NCI-H1930 (cell line): ENCODE data around the gene GSK3A.

Source experiments
- DNase-seq, 2 experiments: peaks; one replicate each; lab custom pipeline; 2025; lab: John Stamatoyannopoulos, UW

GSK3A gene

GRCh38 chr19:42281146-42281826 is 38.9 kb upstream of the GSK3A start:
- DNase-seq = no peak

- no peak for DNase-seq
Measured at GRCh38 chr19:42280815-42281145, 38.4 kb upstream of the GSK3A start.

GRCh38 chr19:42279902-42280814 is 37.8 kb upstream of the GSK3A start:
- peak; percentile 86 to 90 for DNase-seq

GRCh38 chr19:42279155-42279901 is 36.9 kb upstream of the GSK3A start:
- DNase-seq = no peak

GRCh38 chr19:42278452-42279154 is 36.2 kb upstream of the GSK3A start:
- no peak for DNase-seq

GRCh38 chr19:42277821-42278451 is 35.5 kb upstream of the GSK3A start:
- DNase-seq = no peak

GRCh38 chr19:42276821-42277220 is 34.4 kb upstream of the GSK3A start:
- no peak for DNase-seq

GRCh38 chr19:42276284-42276683 is 33.9 kb upstream of the GSK3A start:
- no peak for DNase-seq

- DNase-seq = no peak
Measured at GRCh38 chr19:42275517-42275916, 33.1 kb upstream of the GSK3A start.

GRCh38 chr19:42275103-42275502 is 32.7 kb upstream of the GSK3A start:
- no peak for DNase-seq

GRCh38 chr19:42274065-42274682 is 31.8 kb upstream of the GSK3A start:
- no peak for DNase-seq

- no peak for DNase-seq
Measured at GRCh38 chr19:42273407-42274064, 31.1 kb upstream of the GSK3A start.

GRCh38 chr19:42272989-42273406 is 30.6 kb upstream of the GSK3A start:
- DNase-seq = no peak

- DNase-seq = no peak
Measured at GRCh38 chr19:42272535-42272897, 30.1 kb upstream of the GSK3A start.

GRCh38 chr19:42271861-42272534 is 29.6 kb upstream of the GSK3A start:
- DNase-seq = no peak

- DNase-seq = no peak
Measured at GRCh38 chr19:42271045-42271419, 28.6 kb upstream of the GSK3A start.

- no peak for DNase-seq
Measured at GRCh38 chr19:42270346-42271044, 28.1 kb upstream of the GSK3A start.

GRCh38 chr19:42269478-42270345 is 27.3 kb upstream of the GSK3A start:
- DNase-seq = no peak
